ENCODE data around the gene ASB3.
"Not testable (repeated sequence)": the region's sequence is repeated elsewhere in the genome, so short reads cannot be mapped to it uniquely, and the experiment has no call there.

DNA sequence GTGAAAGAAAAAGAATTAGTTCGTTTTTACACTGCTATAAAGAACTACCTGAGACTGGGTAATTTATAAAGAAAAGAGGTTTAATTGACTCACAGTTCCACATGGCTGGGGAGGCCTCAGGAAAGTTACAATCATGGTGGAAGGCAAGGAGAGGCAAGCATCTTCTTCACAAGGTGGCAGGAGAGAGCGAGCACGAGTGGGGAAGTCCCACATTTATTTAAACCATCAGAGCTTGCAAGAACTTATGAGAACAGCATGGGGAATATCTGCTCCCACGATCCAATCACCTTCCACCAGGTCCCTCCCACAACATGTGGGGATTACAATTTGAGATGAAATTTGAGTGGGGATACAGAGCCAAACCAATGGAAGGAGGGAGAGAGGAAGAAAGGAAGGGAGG, 128.3 kb downstream of the ASB3 start:
- TF ChIP-seq POLR2A (IDR thresholded peaks at IDR 0.05): not testable (repeated sequence)
- TF ChIP-seq, protein P1, sequence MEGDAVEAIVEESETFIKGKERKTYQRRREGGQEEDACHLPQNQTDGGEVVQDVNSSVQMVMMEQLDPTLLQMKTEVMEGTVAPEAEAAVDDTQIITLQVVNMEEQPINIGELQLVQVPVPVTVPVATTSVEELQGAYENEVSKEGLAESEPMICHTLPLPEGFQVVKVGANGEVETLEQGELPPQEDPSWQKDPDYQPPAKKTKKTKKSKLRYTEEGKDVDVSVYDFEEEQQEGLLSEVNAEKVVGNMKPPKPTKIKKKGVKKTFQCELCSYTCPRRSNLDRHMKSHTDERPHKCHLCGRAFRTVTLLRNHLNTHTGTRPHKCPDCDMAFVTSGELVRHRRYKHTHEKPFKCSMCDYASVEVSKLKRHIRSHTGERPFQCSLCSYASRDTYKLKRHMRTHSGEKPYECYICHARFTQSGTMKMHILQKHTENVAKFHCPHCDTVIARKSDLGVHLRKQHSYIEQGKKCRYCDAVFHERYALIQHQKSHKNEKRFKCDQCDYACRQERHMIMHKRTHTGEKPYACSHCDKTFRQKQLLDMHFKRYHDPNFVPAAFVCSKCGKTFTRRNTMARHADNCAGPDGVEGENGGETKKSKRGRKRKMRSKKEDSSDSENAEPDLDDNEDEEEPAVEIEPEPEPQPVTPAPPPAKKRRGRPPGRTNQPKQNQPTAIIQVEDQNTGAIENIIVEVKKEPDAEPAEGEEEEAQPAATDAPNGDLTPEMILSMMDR (IDR thresholded peaks at IDR 0.05): not testable (repeated sequence)

Measured in stomach (tissue), 4 donors.